ENCODE results near the gene GPER1.
"Not testable (repeated sequence)": the region's sequence is repeated elsewhere in the genome, so short reads cannot be mapped to it uniquely, and the experiment has no call there.

GPER1 gene

DNA sequence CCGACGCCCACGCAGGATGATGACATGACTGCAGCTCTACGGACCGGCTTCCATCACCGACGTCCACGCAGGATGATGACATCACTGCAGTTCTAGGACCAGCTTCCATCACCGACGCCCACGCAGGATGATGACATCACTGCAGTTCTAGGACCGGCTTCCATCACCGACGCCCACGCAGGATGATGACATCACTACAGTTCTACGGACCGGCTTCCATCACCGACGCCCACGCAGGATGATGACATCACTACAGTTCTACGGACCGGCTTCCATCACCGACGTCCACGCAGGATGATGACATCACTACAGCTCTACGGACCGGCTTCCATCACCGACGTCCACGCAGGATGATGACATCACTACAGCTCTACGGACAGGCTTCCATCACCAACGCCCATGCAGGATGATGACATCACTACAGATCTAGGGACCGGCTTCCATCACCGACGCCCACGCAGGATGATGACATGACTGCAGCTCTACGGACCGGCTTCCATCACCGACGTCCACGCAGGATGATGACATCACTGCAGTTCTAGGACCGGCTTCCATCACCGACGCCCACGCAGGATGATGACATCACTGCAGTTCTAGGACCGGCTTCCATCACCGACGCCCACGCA lies 28.6 kb downstream of the GPER1 start:
- in situ Hi-C loops (cut with MboI; ENCODE audit: low sequenced_read_pairs) = not testable (repeated sequence)

DNA sequence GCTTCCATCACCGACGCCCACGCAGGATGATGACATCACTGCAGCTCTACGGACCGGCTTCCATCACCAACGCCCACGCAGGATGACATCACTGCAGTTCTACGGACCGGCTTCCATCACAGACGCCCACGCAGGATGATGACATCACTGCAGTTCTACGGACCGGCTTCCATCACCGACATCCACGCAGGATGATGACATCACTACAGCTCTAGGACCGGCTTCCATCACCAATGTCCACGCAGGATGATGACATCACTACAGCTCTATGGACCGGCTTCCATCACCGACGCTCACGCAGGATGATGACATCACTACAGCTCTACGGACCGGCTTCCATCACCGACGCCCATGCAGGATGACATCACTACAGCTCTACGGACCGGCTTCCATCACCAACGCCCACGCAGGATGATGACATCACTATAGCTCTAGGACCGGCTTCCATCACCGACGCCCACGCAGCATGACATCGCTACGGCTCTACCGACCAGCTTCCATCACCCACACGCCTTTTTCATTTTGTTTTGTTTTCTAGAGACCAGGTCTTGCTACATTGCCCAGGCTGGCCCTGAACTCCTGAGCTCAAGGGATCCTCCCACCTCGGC lies 29.5 kb downstream of the GPER1 start:
- in situ Hi-C loops (cut with MboI; ENCODE audit: low sequenced_read_pairs) = no loop called here

DNA sequence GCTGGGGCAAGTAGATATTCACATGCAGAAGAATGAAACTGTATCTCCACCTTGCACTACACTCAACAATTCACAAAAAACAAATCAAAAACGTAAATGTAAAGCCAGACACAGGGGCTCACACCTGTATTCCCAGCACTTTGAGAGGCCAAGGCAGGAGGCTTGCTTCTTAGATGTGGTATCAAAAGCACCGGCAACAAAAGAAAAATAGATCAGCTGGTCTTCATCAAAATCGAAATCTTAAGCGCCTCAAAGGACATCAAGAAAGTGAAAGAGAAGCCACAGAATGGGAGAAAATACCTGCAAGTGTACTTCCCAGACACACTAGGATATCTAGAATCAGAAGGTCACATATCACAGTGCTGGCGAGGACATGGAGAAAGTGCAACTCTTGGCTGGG lies 31.3 kb downstream of the GPER1 start:
- in situ Hi-C loops (cut with MboI; ENCODE audit: low sequenced_read_pairs) = no loop called here

DNA sequence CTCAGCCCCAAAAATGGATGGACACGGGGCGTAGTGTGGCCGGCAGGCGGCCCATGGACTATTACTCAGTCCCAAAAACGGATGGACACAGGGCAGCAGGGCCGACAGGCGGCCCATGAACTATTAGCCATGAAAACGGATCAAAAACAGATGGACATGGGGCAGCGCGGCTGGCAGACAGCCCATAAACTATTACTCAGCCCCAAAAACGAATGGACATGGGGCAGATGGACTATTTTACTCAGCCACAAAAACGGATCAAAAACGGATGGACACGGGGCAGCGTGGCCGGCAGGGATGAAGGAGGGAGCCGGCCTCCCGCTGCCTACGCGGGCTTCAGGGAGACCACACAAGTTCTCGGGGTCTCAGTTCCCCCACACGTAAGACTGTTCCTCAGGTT lies 32.9 kb downstream of the GPER1 start:
- in situ Hi-C loops (cut with MboI; ENCODE audit: low sequenced_read_pairs) = no loop called here

DNA sequence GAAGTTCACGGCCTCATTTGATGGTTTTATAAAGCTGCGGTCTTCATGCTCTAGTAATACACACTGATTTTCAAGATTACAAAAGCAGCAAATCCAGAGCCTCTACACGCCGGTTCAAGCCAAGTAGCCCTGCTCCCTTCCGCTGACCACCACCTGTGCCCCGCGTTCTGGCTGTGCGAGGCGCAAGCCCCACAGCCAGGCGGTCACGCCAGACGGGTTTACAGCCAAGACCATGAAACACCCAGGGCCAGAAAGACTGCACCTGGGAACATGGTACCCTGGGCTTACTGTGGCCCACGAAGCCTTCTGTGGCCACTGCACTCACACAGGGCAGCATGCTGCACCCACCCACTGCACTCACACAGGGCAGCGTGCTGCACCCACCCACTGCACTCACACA lies 33.6 kb downstream of the GPER1 start:
- in situ Hi-C loops (cut with MboI; ENCODE audit: low sequenced_read_pairs) = no loop called here

DNA sequence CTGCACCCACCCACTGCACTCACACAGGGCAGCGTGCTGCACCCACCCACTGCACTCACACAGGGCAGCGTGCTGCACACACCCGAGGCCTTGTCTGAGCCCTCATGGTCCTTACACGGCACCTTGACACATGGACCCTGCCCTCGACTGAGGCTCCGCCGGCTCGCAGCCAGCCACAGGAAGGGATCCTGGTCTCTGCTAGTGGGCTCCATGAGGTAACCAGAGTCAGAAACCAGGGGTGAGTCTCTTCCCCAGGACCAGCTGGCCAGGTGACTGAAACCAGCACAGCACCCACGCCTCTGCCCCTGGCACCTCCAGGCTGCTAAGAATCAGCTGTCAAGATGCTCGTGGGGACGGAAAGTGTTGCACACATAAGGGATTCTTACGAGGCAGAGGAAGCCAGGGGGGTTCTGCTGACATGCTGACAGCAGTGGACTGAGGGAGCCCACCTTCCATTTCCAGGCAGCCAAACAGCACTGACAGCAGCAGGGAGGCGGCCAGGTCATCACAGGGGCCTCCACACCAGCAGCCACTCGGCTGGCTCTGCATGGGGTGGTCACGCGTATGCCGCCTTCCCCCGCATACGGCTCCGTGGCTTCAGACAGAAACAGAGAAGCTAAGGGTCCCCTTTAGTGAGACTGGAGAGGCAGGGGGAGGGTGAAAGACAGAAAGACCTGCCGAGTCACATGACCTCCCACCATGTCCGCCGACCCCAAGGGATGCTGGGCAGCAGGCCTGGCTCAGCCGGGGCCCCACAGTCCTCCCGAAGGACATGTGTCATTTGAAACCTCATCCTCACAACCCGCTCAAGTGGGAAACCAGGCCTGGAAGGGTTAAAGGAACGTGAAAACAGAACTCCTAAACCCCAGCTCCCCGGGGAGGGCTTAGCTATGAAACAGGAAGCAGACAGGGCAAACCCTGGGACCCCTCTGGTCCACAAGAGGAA lies 34.2 kb downstream of the GPER1 start:
- in situ Hi-C loops (cut with MboI; ENCODE audit: low sequenced_read_pairs) = no loop called here

DNA sequence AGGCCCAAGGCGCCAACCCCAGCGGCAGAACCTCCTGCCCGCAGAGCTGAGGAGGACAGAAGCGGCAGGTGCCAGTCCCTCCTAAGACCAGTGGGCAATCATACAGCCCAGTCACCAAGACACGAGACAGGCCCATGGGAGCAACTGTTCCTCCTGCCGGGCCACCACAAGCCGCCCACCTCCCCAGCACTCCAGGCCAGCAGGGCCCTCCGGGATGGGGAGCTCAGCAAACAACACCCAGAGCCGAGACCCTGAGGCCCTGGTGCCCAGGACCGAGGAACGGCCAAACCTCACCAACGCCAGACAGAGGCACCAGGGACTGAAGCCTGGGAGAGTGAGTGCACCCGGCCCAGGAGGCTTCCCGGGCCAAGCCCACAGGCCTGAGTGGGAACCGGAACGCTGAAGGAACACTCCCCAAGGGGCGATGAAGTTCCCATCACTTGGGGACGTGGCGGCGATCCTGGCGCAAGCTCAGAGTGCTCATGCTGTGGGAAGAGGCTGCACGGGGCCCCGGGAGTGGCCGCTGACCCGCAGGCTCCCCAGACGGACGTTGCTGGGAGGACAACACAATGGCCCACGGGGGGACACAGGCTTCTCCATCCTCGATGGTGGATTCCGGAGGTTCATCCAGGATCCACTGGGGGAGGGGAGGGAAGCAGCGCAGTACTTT lies 35.1 kb downstream of the GPER1 start:
- in situ Hi-C loops (cut with MboI; ENCODE audit: low sequenced_read_pairs) = no loop called here

DNA sequence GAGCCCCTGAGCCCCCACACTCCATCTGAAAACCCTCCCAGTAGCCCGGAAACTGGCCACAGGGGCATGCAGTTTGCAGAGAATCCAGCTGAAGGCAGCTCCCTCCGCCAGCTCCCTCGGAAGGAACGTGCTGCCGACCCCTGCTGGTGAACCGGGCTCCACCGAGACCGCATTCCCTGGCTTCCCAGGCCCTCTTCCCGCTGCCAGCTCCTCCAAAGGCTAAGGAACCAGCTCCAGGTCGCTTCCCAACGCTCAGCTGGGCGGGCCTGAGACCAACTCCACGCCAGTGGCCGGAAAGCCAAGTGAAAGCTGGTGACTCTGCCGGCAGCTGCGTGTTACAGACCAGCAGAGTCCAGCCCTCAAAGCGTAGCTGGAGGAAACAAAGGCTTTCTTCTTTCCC lies 35.8 kb downstream of the GPER1 start:
- in situ Hi-C loops (cut with MboI; ENCODE audit: low sequenced_read_pairs) = no loop called here

DNA sequence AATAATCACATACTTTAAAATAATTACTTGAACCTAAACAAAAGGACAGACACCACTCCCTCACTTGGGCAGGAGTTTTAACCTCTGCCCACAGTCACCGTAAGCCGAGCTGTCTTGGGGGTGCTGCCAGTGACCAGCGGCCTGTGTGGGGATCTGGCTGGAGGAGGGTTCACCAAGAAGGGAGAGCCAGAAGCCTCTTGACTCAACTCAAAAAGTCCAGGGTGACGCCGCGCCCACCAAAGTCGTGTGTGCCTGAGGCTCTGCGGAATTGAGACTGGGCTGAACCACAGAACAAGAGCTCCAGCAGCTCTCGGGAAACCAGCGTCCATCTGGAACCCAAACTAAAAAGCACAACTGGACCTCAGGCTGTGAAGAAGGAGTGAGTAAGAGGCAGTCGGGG lies 36.3 kb downstream of the GPER1 start:
- in situ Hi-C loops (cut with MboI; ENCODE audit: low sequenced_read_pairs) = no loop called here

DNA sequence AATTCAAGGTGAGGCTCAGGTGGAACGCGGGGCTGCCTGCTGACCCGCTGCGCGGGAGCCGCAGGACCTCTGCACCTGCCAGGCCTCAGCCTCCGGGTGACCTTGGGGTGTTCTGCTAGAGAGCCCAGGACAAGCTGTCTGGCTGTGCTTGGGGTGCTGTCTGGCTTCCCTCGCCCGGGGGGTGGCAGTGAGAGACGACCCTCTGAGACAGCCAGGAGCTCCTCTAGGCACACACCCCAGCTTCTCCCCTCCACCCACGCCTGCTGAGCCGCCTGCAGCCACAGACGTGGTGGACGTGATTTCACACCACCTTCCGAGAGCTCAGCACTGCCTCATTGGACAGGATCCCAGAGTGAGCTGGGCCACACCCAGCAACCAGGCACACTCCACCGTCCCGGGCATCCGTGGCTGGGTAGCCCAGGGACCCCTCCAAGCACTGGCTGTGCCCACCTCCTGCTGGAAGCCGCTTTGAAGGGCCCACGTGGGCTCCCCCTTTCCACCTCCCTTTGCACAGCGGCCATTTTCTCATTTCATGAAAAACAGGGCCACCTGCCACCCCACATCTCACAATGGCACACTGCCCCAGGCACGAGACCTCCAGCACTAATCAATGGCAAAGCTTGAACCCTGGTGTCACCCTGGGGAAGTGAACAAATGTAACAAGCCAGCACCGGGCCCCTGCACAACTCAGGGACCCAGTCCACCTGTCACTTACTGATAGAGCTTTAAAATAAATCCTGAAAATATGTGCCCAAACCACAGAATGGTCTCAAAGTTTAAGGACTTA lies 37.1 kb downstream of the GPER1 start:
- in situ Hi-C loops (cut with MboI; ENCODE audit: low sequenced_read_pairs) = no loop called here

DNA sequence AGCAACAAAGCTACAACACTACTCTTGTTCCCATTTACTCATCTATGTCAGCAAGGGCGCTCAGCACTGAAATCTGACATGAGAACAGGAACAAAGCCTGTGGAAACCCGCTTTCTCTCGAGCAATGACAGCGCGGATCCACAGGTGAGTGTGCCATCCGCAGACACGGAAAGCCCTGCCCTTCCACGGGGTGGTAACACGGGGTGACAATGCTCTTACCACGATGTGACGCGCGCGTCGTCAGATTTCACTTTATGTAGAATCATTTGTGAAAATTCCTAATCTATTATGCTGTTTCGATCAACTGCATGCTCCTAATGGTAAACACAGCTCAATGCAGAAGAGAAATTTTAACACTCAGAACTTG lies 37.7 kb downstream of the GPER1 start:
- in situ Hi-C loops (cut with MboI; ENCODE audit: low sequenced_read_pairs) = no loop called here

DNA sequence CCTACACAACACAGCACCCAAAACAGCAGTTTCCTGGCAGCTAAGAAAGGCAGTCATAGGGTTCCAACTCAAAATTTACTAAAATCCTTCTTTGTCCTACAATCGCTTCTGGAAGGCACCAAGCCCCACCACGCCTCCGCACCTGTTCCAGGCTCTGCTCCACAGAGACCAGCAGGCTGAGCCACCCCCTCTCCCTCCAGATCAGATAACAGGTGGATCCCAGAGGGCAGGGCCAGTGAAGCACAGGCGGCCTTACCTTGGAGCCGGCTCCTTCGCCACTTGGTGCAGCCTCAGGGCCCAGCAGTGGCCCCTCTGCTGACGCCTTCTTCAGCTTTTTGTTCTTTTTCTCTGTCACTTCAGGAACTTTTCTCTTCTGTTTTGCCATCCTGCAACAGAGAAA lies 39.1 kb downstream of the GPER1 start:
- in situ Hi-C loops (cut with MboI; ENCODE audit: low sequenced_read_pairs) = no loop called here

DNA sequence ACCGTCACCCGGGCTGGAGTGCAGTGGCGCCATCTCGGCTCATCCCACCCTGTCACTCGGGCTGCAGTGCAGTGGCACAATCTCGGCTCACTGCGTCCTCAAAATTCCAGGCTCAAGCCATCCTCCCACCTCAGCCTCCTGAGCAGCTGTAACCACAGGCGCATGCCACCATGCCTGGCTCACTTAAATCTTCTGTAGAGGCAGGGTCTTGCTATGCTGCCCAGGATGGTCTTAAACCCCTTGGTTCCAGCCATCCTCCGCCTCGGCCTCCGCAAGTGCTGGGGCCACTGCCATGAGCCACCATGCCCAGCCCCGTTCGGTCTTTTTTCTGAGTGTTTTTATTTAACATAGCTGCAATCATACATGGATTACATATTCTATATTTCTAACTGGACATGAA lies 41.5 kb downstream of the GPER1 start:
- in situ Hi-C loops (cut with MboI; ENCODE audit: low sequenced_read_pairs) = no loop called here

DNA sequence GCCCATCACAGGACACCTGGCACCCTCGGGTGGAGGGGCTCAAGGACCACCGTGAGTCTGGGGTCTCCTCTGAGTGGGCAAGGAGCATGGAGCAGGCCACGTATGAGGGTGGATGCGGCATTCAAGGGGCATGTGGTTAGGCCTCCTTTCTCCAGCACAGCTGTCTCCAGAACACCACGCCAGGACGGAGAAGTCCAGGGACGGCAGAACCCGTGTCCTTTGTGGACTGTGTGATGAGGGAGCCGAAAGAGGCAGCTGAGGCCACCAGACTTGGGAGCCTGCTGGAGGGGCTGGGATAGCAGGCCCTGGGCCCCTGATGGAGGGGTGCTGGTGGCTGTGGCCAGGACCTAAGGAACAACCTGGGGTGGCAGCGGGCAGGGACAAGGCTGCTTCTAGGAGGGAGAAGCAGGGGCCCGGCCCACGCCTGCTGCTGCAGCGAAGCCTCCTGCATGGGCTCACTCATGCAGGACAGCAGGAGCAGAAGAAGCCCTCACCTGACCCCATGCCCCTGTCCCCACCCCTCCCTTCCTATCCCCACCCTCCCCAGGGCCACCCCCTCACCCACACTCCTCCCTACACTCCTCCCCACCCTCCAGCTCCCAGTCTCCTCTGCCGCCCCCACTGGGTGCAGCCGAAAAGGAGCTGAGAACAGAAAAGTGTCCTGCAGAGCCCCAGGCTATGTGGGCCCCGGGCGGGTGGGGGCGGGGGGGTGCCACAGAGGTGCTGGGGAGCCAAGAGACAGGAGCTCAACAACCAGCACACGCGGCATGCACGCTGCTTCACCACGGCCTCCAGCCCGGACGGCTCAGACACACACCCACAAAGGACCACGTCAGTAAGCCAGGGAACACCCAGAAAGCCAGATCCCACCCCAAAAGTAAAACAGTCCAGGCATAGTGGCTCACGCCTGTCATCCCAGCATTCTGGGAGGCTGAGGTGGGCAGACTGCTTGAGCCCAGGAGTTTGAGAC lies 42.4 kb downstream of the GPER1 start:
- in situ Hi-C loops (cut with MboI; ENCODE audit: low sequenced_read_pairs) = no loop called here

DNA sequence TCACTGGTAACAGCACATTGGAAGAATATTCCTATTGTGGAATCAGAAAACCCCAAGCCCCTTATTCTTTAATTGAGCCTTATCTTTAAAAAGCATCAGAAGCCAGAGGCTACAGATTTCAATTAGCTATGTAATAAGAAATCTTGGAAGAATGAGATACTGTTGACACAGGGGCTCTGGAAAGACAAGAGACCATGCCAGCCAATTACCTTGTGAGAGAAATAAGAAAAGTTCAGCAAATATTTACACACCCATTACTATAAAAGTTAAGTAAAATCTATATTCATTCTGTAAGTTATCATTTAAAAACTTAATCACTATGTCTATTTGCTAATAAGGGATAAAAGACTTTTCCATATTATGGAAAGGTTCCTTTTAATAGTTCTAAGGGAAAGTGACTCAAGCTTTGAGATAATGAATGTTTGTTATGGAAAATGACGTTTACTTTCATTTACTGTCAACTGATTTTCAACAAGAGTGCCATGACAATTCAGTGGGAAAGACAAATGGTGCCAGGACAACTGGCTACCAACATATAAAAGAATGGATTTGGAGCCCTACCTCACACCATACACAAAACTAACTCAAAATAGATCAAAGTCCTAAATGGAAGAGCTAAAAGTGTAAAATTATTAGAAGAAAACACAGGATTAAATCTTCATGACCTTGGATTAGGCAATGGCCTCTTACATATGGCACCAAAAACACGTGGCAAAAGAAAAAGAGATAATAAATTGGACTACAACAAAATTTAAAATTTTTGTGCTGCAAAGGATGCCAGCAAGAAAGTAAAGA lies 43.8 kb downstream of the GPER1 start:
- in situ Hi-C loops (cut with MboI; ENCODE audit: low sequenced_read_pairs) = no loop called here

DNA sequence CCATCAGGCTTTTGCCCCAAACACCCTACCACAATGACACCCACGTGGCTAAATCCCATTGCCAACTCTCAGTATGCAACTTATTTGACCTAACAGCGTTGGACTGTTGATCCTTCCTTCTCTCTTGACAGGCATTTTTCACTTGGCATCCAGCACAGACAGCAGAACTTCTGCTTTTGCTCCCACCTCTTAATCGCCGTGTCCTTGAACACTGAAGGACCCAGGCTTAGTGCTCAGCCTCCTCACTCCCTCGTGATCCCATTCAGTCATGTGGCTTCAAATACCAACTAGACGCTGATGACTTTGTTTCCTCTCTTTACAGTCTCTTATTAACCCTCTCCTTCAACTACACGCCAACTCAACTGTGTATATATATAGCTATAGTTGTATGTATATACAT lies 47.0 kb downstream of the GPER1 start:
- in situ Hi-C loops (cut with MboI; ENCODE audit: low sequenced_read_pairs) = no loop called here

DNA sequence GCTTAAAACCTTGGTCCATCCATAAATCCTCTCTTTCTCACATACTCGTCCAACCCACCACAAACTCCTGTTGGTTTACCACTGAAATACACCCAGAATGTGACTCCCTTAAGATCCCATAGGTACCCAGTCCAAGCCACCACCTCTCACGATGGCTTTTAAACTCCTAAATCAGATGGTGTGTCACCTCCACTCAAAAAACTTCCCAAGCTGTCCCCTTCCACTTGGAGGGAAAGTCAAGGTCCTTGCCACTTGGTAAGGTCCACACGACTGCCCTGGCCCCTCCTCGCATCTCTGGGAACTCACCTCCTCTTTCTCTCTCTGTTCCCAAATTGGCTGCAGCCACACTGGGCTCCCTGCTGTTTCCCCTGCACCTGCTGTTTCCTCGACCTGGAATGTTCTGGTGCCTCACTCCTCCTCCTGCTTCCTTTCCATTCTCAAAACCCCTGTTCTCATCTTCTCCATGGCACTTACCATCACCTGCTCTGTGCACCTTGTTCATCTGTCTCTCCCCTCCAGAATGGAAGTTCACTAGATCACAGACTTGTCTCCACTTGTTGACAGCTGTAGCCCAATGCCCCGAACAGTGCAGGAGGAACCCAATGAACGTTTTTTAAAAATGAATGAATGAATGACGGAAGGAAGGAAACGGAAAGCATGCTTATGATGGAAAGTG lies 49.1 kb downstream of the GPER1 start:
- in situ Hi-C loops (cut with MboI; ENCODE audit: low sequenced_read_pairs) = no loop called here

DNA sequence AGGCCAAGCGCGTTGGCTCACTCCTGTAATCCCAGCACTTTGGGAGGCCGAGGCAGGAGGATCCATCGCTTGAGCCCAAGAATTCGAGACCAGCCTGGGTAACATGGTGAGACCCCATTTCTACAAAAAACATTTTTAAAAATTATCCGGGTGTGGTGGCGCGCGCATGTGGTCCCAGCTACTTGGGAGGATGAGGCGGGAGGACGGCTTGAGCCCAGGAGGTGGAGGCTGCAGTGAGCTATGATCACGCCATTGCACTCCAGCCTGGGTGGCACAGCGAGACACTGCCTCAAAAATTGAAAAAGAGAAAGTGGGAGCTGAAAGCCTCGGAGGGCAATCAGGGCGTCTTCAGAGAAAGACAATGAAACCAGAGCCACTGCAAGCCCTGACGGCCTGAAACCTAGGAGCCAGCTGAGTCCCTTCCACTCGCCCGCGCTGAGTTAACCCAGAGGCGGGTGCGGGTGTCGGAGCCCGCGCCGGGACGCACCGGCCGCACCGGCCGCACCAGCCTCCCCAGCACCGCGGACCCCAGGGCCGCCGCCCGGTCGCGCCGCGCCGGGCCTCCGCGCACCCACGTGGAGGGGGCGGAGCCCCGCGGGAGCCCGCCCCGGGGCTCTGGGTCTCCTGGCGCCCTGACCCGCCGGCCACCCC lies 49.7 kb downstream of the GPER1 start:
- in situ Hi-C loops (cut with MboI; ENCODE audit: low sequenced_read_pairs) = no loop called here
